ENCODE data around the gene ARID1B. TPM values are rescaled to one million over a fixed set of nuclear protein-coding genes. Genes with fewer than 3 reads are reported as not detected.

ARID1B gene
- total RNA-seq, 1 experiment from 2014 or later = 35.6 TPM

- ATAC-seq (no peak), DNase-seq (ENCODE audit: low read depth, low spot score) (no peak)
- POLR2A ChIA-PET = no interaction called here
- Histone ChIP-seq H3K4me1 (ENCODE audit: control insufficient read depth in 1 of 2, insufficient read depth in 2 of 2, low read length in 2 of 2) (no peaks in the 10 kb centered on the region), H3K4me2 (ENCODE audit: low read length) (no peak overlapping the region), H3K79me2 (ENCODE audit: insufficient read depth, low read length) (no peaks in the 10 kb centered on the region), H3K4me3 (replicated peaks in 1 of 2; ENCODE audit: low read depth in 1 of 2, low read length in 2 of 2) (no peak overlapping the region), H3K9me3 (ENCODE audit: control insufficient read depth in 1 of 2, insufficient read depth in 1 of 2, low read depth in 1 of 2, low read length in 2 of 2) (no peaks in the 10 kb centered on the region), H2AFZ (ENCODE audit: low read depth, low read length, poor library complexity, severe bottlenecking) (no peak overlapping the region), H4K20me1 (ENCODE audit: insufficient read depth) (no peaks in the 10 kb centered on the region), H3K9me2 (ENCODE audit: insufficient read depth) (no peaks in the 10 kb centered on the region), H3K36me3 (ENCODE audit: control insufficient read depth in 1 of 2, insufficient read depth in 2 of 2, low read length in 2 of 2) (no peaks in the 10 kb centered on the region), H3K9ac (ENCODE audit: low read length) (no peak overlapping the region), H3K27ac (ENCODE audit: low read depth, low read length) (no peak overlapping the region), H3K27me3 (ENCODE audit: insufficient read depth, low read length) (no peaks in the 10 kb centered on the region)
- intact Hi-C loops (cut with micrococcal nuclease) = no loop called here
- CTCF ChIA-PET = no interaction called here
- RAD21 ChIA-PET (ENCODE audit: low non-redundant PET in 1 of 2, low total read pairs in 2 of 2, uncharacterized antibody in 2 of 2, unreplicated experiment in 2 of 2) = no interaction called here
- TF ChIP-seq SIN3A (IDR thresholded peaks at IDR 0.05; ENCODE audit: low read depth) = no peak
- no peak for TF ChIP-seq EGR1 (IDR thresholded peaks at IDR 0.05; ENCODE audit: low read depth)
- no TSS peak for BruUV-seq (replicated peaks)
Observed at GRCh38 chr6:157206359-157206815, 429.2 kb downstream of the ARID1B start.

- POLR2A ChIA-PET = no interaction called here
- no peaks in the 10 kb centered on the region for H3K27me3 ChIP-seq (ENCODE audit: insufficient read depth, low read length)
- no TSS peak for BruUV-seq (replicated peaks)
- H3K27ac ChIP-seq (ENCODE audit: low read depth, low read length) = no peak overlapping the region
- RAD21 ChIA-PET (ENCODE audit: low non-redundant PET in 1 of 2, low total read pairs in 2 of 2, uncharacterized antibody in 2 of 2, unreplicated experiment in 2 of 2) = no interaction called here
- DNase-seq (ENCODE audit: low read depth, low spot score) (no peak), ATAC-seq (no peak)
- no peaks in the 10 kb centered on the region for H3K36me3 ChIP-seq (ENCODE audit: control insufficient read depth in 1 of 2, insufficient read depth in 2 of 2, low read length in 2 of 2)
- no peaks in the 10 kb centered on the region for H3K4me1 ChIP-seq (ENCODE audit: control insufficient read depth in 1 of 2, insufficient read depth in 2 of 2, low read length in 2 of 2)
- no peak overlapping the region for H3K4me3 ChIP-seq (replicated peaks in 1 of 2; ENCODE audit: low read depth in 1 of 2, low read length in 2 of 2)
- H4K20me1 ChIP-seq (ENCODE audit: insufficient read depth) = no peaks in the 10 kb centered on the region
- TF ChIP-seq EZH2phosphoT487 (IDR thresholded peaks at IDR 0.05; ENCODE audit: borderline replicate concordance) (no peak), CBX3 (IDR thresholded peaks at IDR 0.05; ENCODE audit: low read depth) (no peak), SRF (IDR thresholded peaks at IDR 0.05; ENCODE audit: low read depth) (no peak), CEBPB (IDR thresholded peaks at IDR 0.05; ENCODE audit: low read depth) (no peak), ELF1 (IDR thresholded peaks at IDR 0.05; ENCODE audit: borderline replicate concordance, low read depth) (no peak), EGR1 (IDR thresholded peaks at IDR 0.05; ENCODE audit: low read depth) (no peak), JUND (IDR thresholded peaks at IDR 0.05) (no peak), SIN3A (IDR thresholded peaks at IDR 0.05; ENCODE audit: low read depth) (no peak)
- TF ChIP-seq, protein P1, sequence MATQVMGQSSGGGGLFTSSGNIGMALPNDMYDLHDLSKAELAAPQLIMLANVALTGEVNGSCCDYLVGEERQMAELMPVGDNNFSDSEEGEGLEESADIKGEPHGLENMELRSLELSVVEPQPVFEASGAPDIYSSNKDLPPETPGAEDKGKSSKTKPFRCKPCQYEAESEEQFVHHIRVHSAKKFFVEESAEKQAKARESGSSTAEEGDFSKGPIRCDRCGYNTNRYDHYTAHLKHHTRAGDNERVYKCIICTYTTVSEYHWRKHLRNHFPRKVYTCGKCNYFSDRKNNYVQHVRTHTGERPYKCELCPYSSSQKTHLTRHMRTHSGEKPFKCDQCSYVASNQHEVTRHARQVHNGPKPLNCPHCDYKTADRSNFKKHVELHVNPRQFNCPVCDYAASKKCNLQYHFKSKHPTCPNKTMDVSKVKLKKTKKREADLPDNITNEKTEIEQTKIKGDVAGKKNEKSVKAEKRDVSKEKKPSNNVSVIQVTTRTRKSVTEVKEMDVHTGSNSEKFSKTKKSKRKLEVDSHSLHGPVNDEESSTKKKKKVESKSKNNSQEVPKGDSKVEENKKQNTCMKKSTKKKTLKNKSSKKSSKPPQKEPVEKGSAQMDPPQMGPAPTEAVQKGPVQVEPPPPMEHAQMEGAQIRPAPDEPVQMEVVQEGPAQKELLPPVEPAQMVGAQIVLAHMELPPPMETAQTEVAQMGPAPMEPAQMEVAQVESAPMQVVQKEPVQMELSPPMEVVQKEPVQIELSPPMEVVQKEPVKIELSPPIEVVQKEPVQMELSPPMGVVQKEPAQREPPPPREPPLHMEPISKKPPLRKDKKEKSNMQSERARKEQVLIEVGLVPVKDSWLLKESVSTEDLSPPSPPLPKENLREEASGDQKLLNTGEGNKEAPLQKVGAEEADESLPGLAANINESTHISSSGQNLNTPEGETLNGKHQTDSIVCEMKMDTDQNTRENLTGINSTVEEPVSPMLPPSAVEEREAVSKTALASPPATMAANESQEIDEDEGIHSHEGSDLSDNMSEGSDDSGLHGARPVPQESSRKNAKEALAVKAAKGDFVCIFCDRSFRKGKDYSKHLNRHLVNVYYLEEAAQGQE (IDR thresholded peaks at IDR 0.05; ENCODE audit: low read depth) = no peak
- intact Hi-C loops (cut with micrococcal nuclease) = no loop called here
- H2AFZ ChIP-seq (ENCODE audit: low read depth, low read length, poor library complexity, severe bottlenecking) = no peak overlapping the region
- no peaks in the 10 kb centered on the region for H3K9me2 ChIP-seq (ENCODE audit: insufficient read depth)
- no peaks in the 10 kb centered on the region for H3K9me3 ChIP-seq (ENCODE audit: control insufficient read depth in 1 of 2, insufficient read depth in 1 of 2, low read depth in 1 of 2, low read length in 2 of 2)
- H3K4me2 ChIP-seq (ENCODE audit: low read length) = no peak overlapping the region
- CTCF ChIA-PET = no interaction called here
- no peak overlapping the region for H3K9ac ChIP-seq (ENCODE audit: low read length)
- H3K79me2 ChIP-seq (ENCODE audit: insufficient read depth, low read length) = no peaks in the 10 kb centered on the region
Observed at GRCh38 chr6:157207521-157208076, 430.4 kb downstream of the ARID1B start.
